ENCODE data around the gene NTHL1. TPM values are rescaled to one million over a fixed set of nuclear protein-coding genes. Genes with fewer than 3 reads are reported as not detected.

Gene NTHL1
- total RNA-seq, 1 experiment from 2014 or later, result 39.8 TPM

- TF ChIP-seq TCF7L2 (IDR thresholded peaks at IDR 0.05; ENCODE audit: low read depth, low read length) (no peak), SIN3A (IDR thresholded peaks at IDR 0.05; ENCODE audit: borderline replicate concordance, insufficient read depth, low read depth, low read length) (0 out of 2 replicates have a peak, but pooled peaks have one; percentile 16), POLR2AphosphoS5 (IDR thresholded peaks at IDR 0.05; ENCODE audit: low read depth, low read length) (peak; percentile 47), REST (IDR thresholded peaks at IDR 0.05; ENCODE audit: insufficient read depth in 1 of 2, low read depth in 2 of 2, low read length in 1 of 2) (0 out of 4 replicates have a peak, but pooled peaks of 1 of the 2 experiments have one; percentile 37), CTCF (IDR thresholded peaks at IDR 0.05) (no peak)
- H3K36me3 ChIP-seq (ENCODE audit: control insufficient read depth, insufficient read depth, low read length), result no peaks in the 10 kb centered on the region
- H3K27ac ChIP-seq (ENCODE audit: low read length), result no peak overlapping the region
- no peaks in the 10 kb centered on the region for H3K27me3 ChIP-seq (ENCODE audit: control insufficient read depth, insufficient read depth, low read length)
- no TSS peak for BruUV-seq (replicated peaks)
- intact Hi-C loops (cut with micrococcal nuclease; ENCODE audit: unreplicated experiment) (no loop called here), in situ Hi-C loops (cut with HindIII; ENCODE audit: low pct_unique_long_range_greater_than_20kb, low sequenced_read_pairs) (no loop called here)
- ATAC-seq, result no peak
- ChIA-PET CTCF (no interaction called here), POLR2A (interaction anchor here (0.5 kb wide), 1 partner anchor 77 kb away, joined by 4 read pairs; no protein-coding TSS in a partner anchor)
- H3K4me3 ChIP-seq (ENCODE audit: low read depth in 2 of 2, low read length in 2 of 2), result no peak overlapping the region
- no peak for DNase-seq (ENCODE audit: low read depth, low spot score)
- 0 out of 2 replicates have a peak, but pooled peaks cover 14% of the 10 kb centered on the region for H3K4me1 ChIP-seq (ENCODE audit: control insufficient read depth, insufficient read depth, low read length)
- H3K9me3 ChIP-seq (ENCODE audit: control insufficient read depth, insufficient read depth, low read depth, low read length), result no peaks in the 10 kb centered on the region
Measured at GRCh38 chr16:2087748-2088631, 40.4 kb upstream of the NTHL1 start.

- no TSS peak for BruUV-seq (replicated peaks)
- ChIA-PET POLR2A (no interaction called here), CTCF (no interaction called here)
- Histone ChIP-seq H3K9me3 (ENCODE audit: control insufficient read depth, insufficient read depth, low read depth, low read length) (no peaks in the 10 kb centered on the region), H3K27ac (ENCODE audit: low read length) (no peak overlapping the region), H3K36me3 (ENCODE audit: control insufficient read depth, insufficient read depth, low read length) (no peaks in the 10 kb centered on the region), H3K4me1 (ENCODE audit: control insufficient read depth, insufficient read depth, low read length) (0 out of 2 replicates have a peak, but pooled peaks cover 14% of the 10 kb centered on the region), H3K27me3 (ENCODE audit: control insufficient read depth, insufficient read depth, low read length) (no peaks in the 10 kb centered on the region), H3K4me3 (ENCODE audit: low read depth in 2 of 2, low read length in 2 of 2) (no peak overlapping the region)
- DNase-seq (ENCODE audit: low read depth, low spot score) (no peak), ATAC-seq (no peak)
- in situ Hi-C loops (cut with HindIII; ENCODE audit: low pct_unique_long_range_greater_than_20kb, low sequenced_read_pairs) (no loop called here), intact Hi-C loops (cut with micrococcal nuclease; ENCODE audit: unreplicated experiment) (no loop called here)
- TF ChIP-seq SIN3A (IDR thresholded peaks at IDR 0.05; ENCODE audit: borderline replicate concordance, insufficient read depth, low read depth, low read length), result 0 out of 2 replicates have a peak, but pooled peaks have one; percentile 26
- TF ChIP-seq POLR2AphosphoS5 (IDR thresholded peaks at IDR 0.05; ENCODE audit: low read depth, low read length), result no peak; the same call in 1 of the 2 replicates
Measured at GRCh38 chr16:2086812-2087747, 39.4 kb upstream of the NTHL1 start.
